K562 (cell line): Measurements from ENCODE around the gene VPS9D1. TPM values are rescaled to one million over a fixed set of nuclear protein-coding genes. Genes with fewer than 3 reads are reported as not detected.

Experiments
- ATAC-seq: fragments of 200-7000 bp; cut with Tn5 transposase; 3 replicates; pipeline ENCODE4 v1.9.1; 2020; ENCODE audit warnings: moderate library complexity
- BruUV-seq: library from RNA; stranded (reverse); fragments of 400-500 nt; replicated peaks from 2 replicates; lab custom pipeline; 2021; lab: Mats Ljungman, UMichigan
- CTCF ChIA-PET: fragments of 300-600 bp; formaldehyde crosslinking; extraction: SDS; loops from one replicate; lab custom pipeline; 2021; ENCODE audit warnings: low intra/inter-chr PET ratio; lab: Yijun Ruan, JAX
- POLR2A ChIA-PET: fragments of 300-600, 350-650 bp; sonication (Branson Sonifier 250); formaldehyde crosslinking; extraction: SDS; loops from one replicate; lab custom pipeline; 2021; ENCODE audit warnings: antibody characterized with exemption, inconsistent platforms; lab: Yijun Ruan, JAX
- DNase-seq, 4 experiments: peaks; one replicate each; pipeline versions ENCODE4 v3.0.0 to v3.0.0-alpha.2; 2011 to 2018; ENCODE audit warnings: low spot score in 3 of 4, mixed read lengths in 3 of 4; ENCODE audit errors: extremely low read depth in 1 of 4
- FAIRE-seq: peaks from 2 replicates; lab custom pipeline; 2011; peaks lifted over from hg19 to GRCh38; lab: Jason Lieb, UNC
- H2AFZ ChIP-seq: 2 replicates; pipeline ENCODE4 v1.6.0; 2011; ENCODE audit warnings: low read depth, low read length, control low read depth, inconsistent platforms
- H3K27ac ChIP-seq: fragments of 200-600 bp; 3 replicates; pipeline ENCODE4 v1.8.0; 2011; ENCODE audit warnings: low read depth, mild to moderate bottlenecking, control low read depth, inconsistent platforms, low read length, moderate library complexity, mixed read lengths; ENCODE audit errors: extremely low read depth
- H3K27me3 ChIP-seq, 2 experiments: fragments of 300-600 bp in 1 of 2; 2 replicates in 1 of 2; 3 replicates in 1 of 2; pipeline versions ENCODE4 v1.6.0 to v1.8.0; 2011; ENCODE audit warnings: inconsistent platforms in 2 of 2, low read length in 2 of 2, mild to moderate bottlenecking in 1 of 2, mixed read lengths in 1 of 2, moderate library complexity in 1 of 2; ENCODE audit not compliant: control insufficient read depth in 2 of 2, insufficient read depth in 2 of 2
- H3K36me3 ChIP-seq: fragments of 300-600 bp; 3 replicates; pipeline ENCODE4 v1.8.0; 2011; ENCODE audit warnings: mild to moderate bottlenecking, low read length, inconsistent platforms; ENCODE audit not compliant: control insufficient read depth, insufficient read depth
- H3K4me1 ChIP-seq, 2 experiments: fragments of 200-600 bp in 1 of 2; replicated peaks in 1 of 2; 2 replicates in 1 of 2; 3 replicates in 1 of 2; pipeline versions ENCODE4 v1.5.1 to v1.8.0; 2011; ENCODE audit warnings: inconsistent platforms in 2 of 2, low read length in 2 of 2, mild to moderate bottlenecking in 1 of 2, mixed read lengths in 1 of 2, moderate library complexity in 1 of 2; ENCODE audit not compliant: control insufficient read depth in 2 of 2, insufficient read depth in 2 of 2
- H3K4me2 ChIP-seq: 2 replicates; pipeline ENCODE4 v1.6.1; 2011; ENCODE audit warnings: low read length, control low read depth, inconsistent platforms, mixed read lengths; ENCODE audit not compliant: insufficient read depth
- H3K4me3 ChIP-seq: fragments of 200-600 bp; sonication (generic), shearing (Covaris generic); 2 replicates; pipeline ENCODE4 v1.5.1; 2016; ENCODE audit warnings: control low read depth, inconsistent platforms
- H3K79me2 ChIP-seq: fragments of 200-600 bp; 3 replicates; pipeline ENCODE4 v1.8.0; 2011; ENCODE audit warnings: low read length, inconsistent platforms; ENCODE audit not compliant: control insufficient read depth, insufficient read depth
- H3K9ac ChIP-seq, 2 experiments: 2 replicates each; pipeline versions ENCODE4 v1.6.0 to v1.6.1; 2011; ENCODE audit warnings: low read depth in 2 of 2, low read length in 2 of 2, control low read depth in 1 of 2, inconsistent platforms in 1 of 2, mild to moderate bottlenecking in 1 of 2, mixed read lengths in 1 of 2; ENCODE audit not compliant: insufficient read depth in 1 of 2
- H3K9me1 ChIP-seq: one replicate; pipeline ENCODE4 v1.6.0; 2011; ENCODE audit warnings: inconsistent platforms, mild to moderate bottlenecking, low read length, moderate library complexity; ENCODE audit not compliant: control insufficient read depth, insufficient read depth
- H3K9me3 ChIP-seq: replicated peaks from 2 replicates; pipeline ENCODE4 v1.5.1; 2011; ENCODE audit warnings: low read depth, low read length, inconsistent platforms; ENCODE audit not compliant: control insufficient read depth, insufficient read depth
- H4K20me1 ChIP-seq: replicated peaks from 2 replicates; pipeline ENCODE4 v1.6.1; 2011; ENCODE audit warnings: low read length, inconsistent platforms, mixed read lengths; ENCODE audit not compliant: control insufficient read depth, insufficient read depth
- ATF4 ChIP-seq: fragments of 450-650 bp; formaldehyde crosslinking; IDR thresholded peaks from 2 replicates; pipeline ENCODE4 v1.4.0; 2022; ENCODE audit warnings: mild to moderate bottlenecking, moderate library complexity
- MAX ChIP-seq: sonication (generic); formaldehyde crosslinking; IDR thresholded peaks from 2 replicates; pipeline ENCODE4 v1.9.0; 2022; ENCODE audit warnings: mild to moderate bottlenecking, missing genetic modification reagents
- NR2C2 ChIP-seq, 2 experiments: fragments of 200-800 bp in 1 of 2; sonication (Bioruptor generic) in 1 of 2; sonication (generic) in 1 of 2; formaldehyde crosslinking in 1 of 2; IDR thresholded peaks; 2 replicates each; pipeline versions ENCODE4 v1.6.1 to v1.8.0; 2016 to 2022; ENCODE audit warnings: mild to moderate bottlenecking in 1 of 2, missing compliant biosample characterization in 1 of 2, missing genetic modification characterization in 1 of 2, missing genetic modification reagents in 1 of 2
- SIRT6 ChIP-seq: IDR thresholded peaks from one replicate; pipeline ENCODE4 v1.6.1; 2012; ENCODE audit warnings: low read depth, mild to moderate bottlenecking, control low read depth, inconsistent platforms, low read length, moderate library complexity
- SRSF3 ChIP-seq: fragments of 200-400 bp; formaldehyde crosslinking; IDR thresholded peaks from 2 replicates; pipeline ENCODE4 v1.6.1; 2016; ENCODE audit warnings: mild to moderate bottlenecking, low read length, moderate library complexity; ENCODE audit not compliant: insufficient read depth
- TOE1 ChIP-seq, 2 experiments: fragments of 450-650 bp in 1 of 2; sonication (generic) in 1 of 2; formaldehyde crosslinking in 1 of 2; IDR thresholded peaks; 2 replicates each; pipeline versions ENCODE4 v1.7.1 to v1.8.0; 2016 to 2022; ENCODE audit warnings: borderline replicate concordance in 2 of 2, mild to moderate bottlenecking in 2 of 2, antibody characterized with exemption in 1 of 2, inconsistent platforms in 1 of 2, low read depth in 1 of 2, missing genetic modification reagents in 1 of 2, moderate library complexity in 1 of 2
- ZNF644 ChIP-seq: fragments of 200-800 bp; sonication (Bioruptor generic); IDR thresholded peaks from 2 replicates; pipeline ENCODE4 v1.6.1; 2016; ENCODE audit warnings: low read depth, missing genetic modification characterization, missing compliant biosample characterization
- WGBS: fragments of 100-300 bp; shearing (Covaris generic); methylation state at CpG from one replicate; pipeline ENCODE4 v1.1.6; 2016; ENCODE audit warnings: low coverage, mixed read lengths; ENCODE audit not compliant: insufficient coverage; ENCODE audit errors: missing lambda C conversion rate; 5-methylcytosine and 5-hydroxymethylcytosine counted together
- in situ Hi-C: fragments of 300-500 bp; cut with MboI; formaldehyde crosslinking; loops from 4 replicates; pipeline ENCODE4 v1.15.0; 2018; ENCODE audit warnings: inconsistent platforms, mixed read lengths
- intact Hi-C: fragments of 100-400 bp; cut with micrococcal nuclease; formaldehyde crosslinking; loops from 2 replicates; pipeline ENCODE4 v1.14.2; 2022
- polyA plus RNA-seq, 8 experiments: library from polyadenylated mRNA; depleted of rRNA in 4 of 8; stranded (reverse) in 5 of 8; unstranded in 3 of 8; fragments of >200 nt; fragmentation: Nextera tagmentation in 2 of 8; fragmentation: Illumina TruSeq in 1 of 8; extraction: Ambion mirVana in 2 of 8; extraction: Trizol in 1 of 8; gene quantifications; 2 replicates each; pipeline versions ENCODE4 v1.2.1 to v1.2.3, GENCODE V29; 2011 to 2014; ENCODE audit warnings: inconsistent platforms in 1 of 8, missing spikeins in 1 of 8
- total RNA-seq, 7 experiments: library from RNA; depleted of rRNA in 6 of 7; stranded (reverse); fragments of >200 nt in 6 of 7; fragmentation: Illumina TruSeq in 2 of 7; extraction: Trizol in 2 of 7; gene quantifications; 2 replicates each; pipeline versions ENCODE4 v1.2.1 to v1.2.3, GENCODE V29; 2011 to 2021; ENCODE audit warnings: low replicate concordance in 1 of 7
- TF ChIP-seq, protein P1 (sequence below): IDR thresholded peaks from 3 replicates; pipeline ENCODE4 v1.6.1; 2011; ENCODE audit warnings: borderline replicate concordance, mild to moderate bottlenecking, moderate library complexity; ENCODE audit not compliant: insufficient read length; ENCODE audit errors: extremely low read depth
- TF ChIP-seq, protein P2 (sequence below): fragments of 450-650 bp; IDR thresholded peaks from 2 replicates; pipeline ENCODE4 v1.6.1; 2017; ENCODE audit warnings: mild to moderate bottlenecking, moderate library complexity
- TF ChIP-seq, protein P3 (sequence below): fragments of 450-650 bp; IDR thresholded peaks from 2 replicates; pipeline ENCODE4 v1.6.1; 2016; ENCODE audit warnings: missing biosample characterization, missing genetic modification characterization

VPS9D1 gene
- total and polyA plus RNA-seq, 9 of the 15 experiments (the other 6 are each of a cell fraction or from before 2014, with no cell fraction given) = 0.33 to 3.1 (median 1.1) TPM

- no peak overlapping the region for H3K4me3 ChIP-seq
- H3K9me1 ChIP-seq = no peaks in the 10 kb centered on the region
- H3K27me3 ChIP-seq = no peaks in the 10 kb centered on the region
- POLR2A ChIA-PET = interaction anchor here (1.1 to 5.4 kb wide), 2 partner anchors 12 to 19 kb away, joined by 3 to 37 read pairs; no protein-coding TSS in a partner anchor
- no peak overlapping the region for H3K27ac ChIP-seq
- peaks cover 6% of the 10 kb centered on the region; the same call in 1 of the 2 replicates for H4K20me1 ChIP-seq
- 0 out of 3 replicates have a peak, but pooled peaks cover 3% of the 10 kb centered on the region for H3K79me2 ChIP-seq
- H3K9me3 ChIP-seq = no peaks in the 10 kb centered on the region
- H3K9ac ChIP-seq = no peak overlapping the region
- CTCF ChIA-PET = no interaction called here
- intact Hi-C loops = no loop called here
- DNase-seq (no peak), ATAC-seq (no peak; the same call in 2 of the 3 replicates), FAIRE-seq (no peak)
- in situ Hi-C loops = no loop called here
- 93% methylated on average over 18 of the region's 20 CpGs for WGBS
- no TSS peak for BruUV-seq
- H3K4me1 ChIP-seq = peaks cover 0 to 11% of the 10 kb centered on the region in 2 experiments; a peak in 1 of 5 replicates
- no peak overlapping the region for H3K4me2 ChIP-seq
- peaks cover 97% of the 10 kb centered on the region for H3K36me3 ChIP-seq
- no peak overlapping the region for H2AFZ ChIP-seq
- TF ChIP-seq ATF4 (CRISPR knock-in tag) (no peak), SIRT6 (peak; percentile 35), MAX (CRISPR knock-in tag) (0 out of 2 replicates have a peak, but pooled peaks have one; percentile 10), NR2C2 (CRISPR knock-in tag; IDR thresholded peaks at IDR 0.05) (no peak), NR2C2 (tag; IDR thresholded peaks at IDR 0.05) (no peak), ZNF644 (no peak), SRSF3 (no peak), TOE1 (IDR thresholded peaks at IDR 0.05; ENCODE audit: borderline replicate concordance) (no peak), TOE1 (CRISPR knock-in tag; IDR thresholded peaks at IDR 0.05; ENCODE audit: borderline replicate concordance, low read depth) (no peak)
- TF ChIP-seq, protein P1, sequence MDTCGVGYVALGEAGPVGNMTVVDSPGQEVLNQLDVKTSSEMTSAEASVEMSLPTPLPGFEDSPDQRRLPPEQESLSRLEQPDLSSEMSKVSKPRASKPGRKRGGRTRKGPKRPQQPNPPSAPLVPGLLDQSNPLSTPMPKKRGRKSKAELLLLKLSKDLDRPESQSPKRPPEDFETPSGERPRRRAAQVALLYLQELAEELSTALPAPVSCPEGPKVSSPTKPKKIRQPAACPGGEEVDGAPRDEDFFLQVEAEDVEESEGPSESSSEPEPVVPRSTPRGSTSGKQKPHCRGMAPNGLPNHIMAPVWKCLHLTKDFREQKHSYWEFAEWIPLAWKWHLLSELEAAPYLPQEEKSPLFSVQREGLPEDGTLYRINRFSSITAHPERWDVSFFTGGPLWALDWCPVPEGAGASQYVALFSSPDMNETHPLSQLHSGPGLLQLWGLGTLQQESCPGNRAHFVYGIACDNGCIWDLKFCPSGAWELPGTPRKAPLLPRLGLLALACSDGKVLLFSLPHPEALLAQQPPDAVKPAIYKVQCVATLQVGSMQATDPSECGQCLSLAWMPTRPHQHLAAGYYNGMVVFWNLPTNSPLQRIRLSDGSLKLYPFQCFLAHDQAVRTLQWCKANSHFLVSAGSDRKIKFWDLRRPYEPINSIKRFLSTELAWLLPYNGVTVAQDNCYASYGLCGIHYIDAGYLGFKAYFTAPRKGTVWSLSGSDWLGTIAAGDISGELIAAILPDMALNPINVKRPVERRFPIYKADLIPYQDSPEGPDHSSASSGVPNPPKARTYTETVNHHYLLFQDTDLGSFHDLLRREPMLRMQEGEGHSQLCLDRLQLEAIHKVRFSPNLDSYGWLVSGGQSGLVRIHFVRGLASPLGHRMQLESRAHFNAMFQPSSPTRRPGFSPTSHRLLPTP = no peak
- TF ChIP-seq, protein P2, sequence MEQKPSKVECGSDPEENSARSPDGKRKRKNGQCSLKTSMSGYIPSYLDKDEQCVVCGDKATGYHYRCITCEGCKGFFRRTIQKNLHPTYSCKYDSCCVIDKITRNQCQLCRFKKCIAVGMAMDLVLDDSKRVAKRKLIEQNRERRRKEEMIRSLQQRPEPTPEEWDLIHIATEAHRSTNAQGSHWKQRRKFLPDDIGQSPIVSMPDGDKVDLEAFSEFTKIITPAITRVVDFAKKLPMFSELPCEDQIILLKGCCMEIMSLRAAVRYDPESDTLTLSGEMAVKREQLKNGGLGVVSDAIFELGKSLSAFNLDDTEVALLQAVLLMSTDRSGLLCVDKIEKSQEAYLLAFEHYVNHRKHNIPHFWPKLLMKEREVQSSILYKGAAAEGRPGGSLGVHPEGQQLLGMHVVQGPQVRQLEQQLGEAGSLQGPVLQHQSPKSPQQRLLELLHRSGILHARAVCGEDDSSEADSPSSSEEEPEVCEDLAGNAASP = no peak
- TF ChIP-seq, protein P3, sequence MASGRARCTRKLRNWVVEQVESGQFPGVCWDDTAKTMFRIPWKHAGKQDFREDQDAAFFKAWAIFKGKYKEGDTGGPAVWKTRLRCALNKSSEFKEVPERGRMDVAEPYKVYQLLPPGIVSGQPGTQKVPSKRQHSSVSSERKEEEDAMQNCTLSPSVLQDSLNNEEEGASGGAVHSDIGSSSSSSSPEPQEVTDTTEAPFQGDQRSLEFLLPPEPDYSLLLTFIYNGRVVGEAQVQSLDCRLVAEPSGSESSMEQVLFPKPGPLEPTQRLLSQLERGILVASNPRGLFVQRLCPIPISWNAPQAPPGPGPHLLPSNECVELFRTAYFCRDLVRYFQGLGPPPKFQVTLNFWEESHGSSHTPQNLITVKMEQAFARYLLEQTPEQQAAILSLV (tag) = no peak
Observed at GRCh38 chr16:89737341-89738071, 16.8 kb upstream of the VPS9D1 start.
